Measurements from ENCODE around the gene OSGEP.
A peak's percentile ranks its signal among the peaks of the same experiment; 100 is the strongest.

OSGEP gene

GRCh38 chr14:20454516-20455354 lies at the start of gene OSGEP, which contains the start of gene APEX1:
Gene OSGEP (minus strand): TSS chr14:20454812. CDS start chr14:20454683, 129 bp downstream.
Gene APEX1 (plus strand): TSS chr14:20455226. CDS start chr14:20455646, 420 bp downstream.
- DNase-seq (ENCODE audit: low read depth in 2 of 2) = peak; percentile 97 to 98

GRCh38 chr14:20503898-20504297 lies 49.3 kb upstream of the OSGEP start:
- DNase-seq (ENCODE audit: low read depth in 2 of 2) = no peak

- DNase-seq (ENCODE audit: low read depth in 2 of 2) = no peak
Observed at GRCh38 chr14:20501346-20501745, 46.7 kb upstream of the OSGEP start.

- no peak for DNase-seq (ENCODE audit: low read depth in 2 of 2)
Observed at GRCh38 chr14:20499881-20500280, 45.3 kb upstream of the OSGEP start.

- no peak for DNase-seq (ENCODE audit: low read depth in 2 of 2)
Observed at GRCh38 chr14:20499108-20499507, 44.5 kb upstream of the OSGEP start.

- DNase-seq (ENCODE audit: low read depth in 2 of 2) = no peak
Observed at GRCh38 chr14:20498622-20499021, 44.0 kb upstream of the OSGEP start.

- no peak for DNase-seq (ENCODE audit: low read depth in 2 of 2)
Observed at GRCh38 chr14:20494935-20495766, 40.5 kb upstream of the OSGEP start.

GRCh38 chr14:20493634-20494033 lies 39.0 kb upstream of the OSGEP start:
- no peak for DNase-seq (ENCODE audit: low read depth in 2 of 2)

GRCh38 chr14:20492486-20492885 lies 37.9 kb upstream of the OSGEP start:
- DNase-seq (ENCODE audit: low read depth in 2 of 2) = no peak

- DNase-seq (ENCODE audit: low read depth in 2 of 2) = no peak
Observed at GRCh38 chr14:20490563-20490962, 36.0 kb upstream of the OSGEP start.

- no peak for DNase-seq (ENCODE audit: low read depth in 2 of 2)
Observed at GRCh38 chr14:20489093-20489994, 34.7 kb upstream of the OSGEP start.

GRCh38 chr14:20487396-20487725 lies 32.7 kb upstream of the OSGEP start:
- no peak for DNase-seq (ENCODE audit: low read depth in 2 of 2)

GRCh38 chr14:20486684-20487395 lies 32.2 kb upstream of the OSGEP start:
- no peak for DNase-seq (ENCODE audit: low read depth in 2 of 2)

- DNase-seq (ENCODE audit: low read depth in 2 of 2) = no peak
Observed at GRCh38 chr14:20485900-20486299, 31.3 kb upstream of the OSGEP start.

- DNase-seq (ENCODE audit: low read depth in 2 of 2) = no peak
Observed at GRCh38 chr14:20482382-20482781, 27.8 kb upstream of the OSGEP start.

- DNase-seq (ENCODE audit: low read depth in 2 of 2) = no peak
Observed at GRCh38 chr14:20478894-20479293, 24.3 kb upstream of the OSGEP start.

- DNase-seq (ENCODE audit: low read depth in 2 of 2) = no peak
Observed at GRCh38 chr14:20477211-20477876, 22.7 kb upstream of the OSGEP start.

- DNase-seq (ENCODE audit: low read depth in 2 of 2) = no peak
Observed at GRCh38 chr14:20476776-20477175, 22.2 kb upstream of the OSGEP start.

GRCh38 chr14:20472536-20473169 lies 18.0 kb upstream of the OSGEP start:
- no peak for DNase-seq (ENCODE audit: low read depth in 2 of 2)

GRCh38 chr14:20470603-20470901 lies 15.9 kb upstream of the OSGEP start:
- DNase-seq (ENCODE audit: low read depth in 2 of 2) = no peak
